HG03060 (cell line): ENCODE results near the gene IL11RA.

Source experiments
- ATAC-seq: cut with Tn5 transposase; IDR thresholded peaks from one replicate; pipeline ENCODE4 v1.9.1; 2021; ENCODE audit warnings: low read depth, moderate number of reproducible peaks; ENCODE audit not compliant: unreplicated experiment

Gene IL11RA

GRCh38 chr9:34651321-34651720 lies 664 bp upstream of the IL11RA start:
- ATAC-seq: no peak

- no peak for ATAC-seq
Measured at GRCh38 chr9:34652602-34653000, 616 bp downstream of the IL11RA start.

GRCh38 chr9:34653151-34654072 lies 1.4 kb downstream of the IL11RA start:
- no peak for ATAC-seq

GRCh38 chr9:34654323-34655051 lies 2.5 kb downstream of the IL11RA start:
- ATAC-seq: no peak

GRCh38 chr9:34655394-34655793 lies 3.4 kb downstream of the IL11RA start:
- ATAC-seq: no peak

GRCh38 chr9:34656992-34657391 lies 5.0 kb downstream of the IL11RA start:
- ATAC-seq: no peak

- ATAC-seq: no peak
Measured at GRCh38 chr9:34658461-34658860, 6.5 kb downstream of the IL11RA start.

- no peak for ATAC-seq
Measured at GRCh38 chr9:34659592-34660253, 7.7 kb downstream of the IL11RA start.

- ATAC-seq: no peak
Measured at GRCh38 chr9:34662526-34663302, 10.7 kb downstream of the IL11RA start, which contains the start of gene CCL27. TSS of gene CCL27 (minus strand) at chr9:34662657. CDS start at chr9:34662633, 24 bp downstream.

GRCh38 chr9:34663303-34663605 lies 11.3 kb downstream of the IL11RA start:
- ATAC-seq: no peak

- peak; percentile 39 for ATAC-seq
Measured at GRCh38 chr9:34664281-34665066, 12.5 kb downstream of the IL11RA start.

- ATAC-seq: no peak
Measured at GRCh38 chr9:34665067-34665380, 13.0 kb downstream of the IL11RA start.

GRCh38 chr9:34665381-34666250 lies 13.6 kb downstream of the IL11RA start:
- ATAC-seq: peak; percentile 53

GRCh38 chr9:34669809-34670562 lies 18.0 kb downstream of the IL11RA start:
- no peak for ATAC-seq

- no peak for ATAC-seq
Measured at GRCh38 chr9:34671307-34671706, 19.3 kb downstream of the IL11RA start.

- no peak for ATAC-seq
Measured at GRCh38 chr9:34674440-34674839, 22.5 kb downstream of the IL11RA start.

- no peak for ATAC-seq
Measured at GRCh38 chr9:34675048-34675714, 23.2 kb downstream of the IL11RA start.

- ATAC-seq: no peak
Measured at GRCh38 chr9:34675869-34676268, 23.9 kb downstream of the IL11RA start.
